CD4-positive, alpha-beta T cell (primary cell): ENCODE data around the gene INSRR. TPM values are rescaled to one million over a fixed set of nuclear protein-coding genes. Genes with fewer than 3 reads are reported as not detected.

ENCODE experiments used
- ATAC-seq: fragments of 200-7000 bp; cut with Tn5 transposase; one replicate; pipeline ENCODE4 v1.10.0; 2022; ENCODE audit warnings: mild to moderate bottlenecking; ENCODE audit not compliant: poor library complexity
- CTCF ChIA-PET: fragments of 350-600 bp; sonication (Branson Sonifier 250); formaldehyde crosslinking; loops from one replicate; lab custom pipeline; 2021; ENCODE audit warnings: antibody characterized with exemption, inconsistent platforms; lab: Charles Lee
- POLR2A ChIA-PET: fragments of 350-600 bp; sonication (Branson Sonifier 250); formaldehyde crosslinking; loops from one replicate; lab custom pipeline; 2021; ENCODE audit warnings: antibody characterized with exemption, inconsistent platforms; lab: Charles Lee
- DNase-seq, 14 experiments: peaks; one replicate each; pipeline ENCODE4 v3.0.0-alpha.2; 2013 to 2020; ENCODE audit warnings: mixed read lengths in 2 of 14
- H3K27ac ChIP-seq, 2 donors: one replicate each; pipeline versions ENCODE4 v1.5.1 to v1.7.0; 2013; ENCODE audit warnings: low read length in 2 of 2, low read depth in 1 of 2, mild to moderate bottlenecking in 1 of 2
- H3K27me3 ChIP-seq, 2 experiments: 1 replicate in 1 of 2; 2 replicates in 1 of 2; pipeline versions ENCODE4 v1.6.1 to v1.7.0; 2013; ENCODE audit warnings: low read length in 2 of 2, control low read depth in 1 of 2, mild to moderate bottlenecking in 1 of 2, moderate library complexity in 1 of 2; ENCODE audit not compliant: insufficient read depth in 2 of 2, control insufficient read depth in 1 of 2
- H3K36me3 ChIP-seq: one replicate; pipeline ENCODE4 v1.6.1; 2013; ENCODE audit warnings: low read length, control low read depth; ENCODE audit not compliant: insufficient read depth
- H3K4me1 ChIP-seq: one replicate; pipeline ENCODE4 v1.6.1; 2013; ENCODE audit warnings: low read length, control low read depth; ENCODE audit not compliant: insufficient read depth
- H3K4me3 ChIP-seq: one replicate; pipeline ENCODE4 v1.5.1; 2013; ENCODE audit warnings: mild to moderate bottlenecking, low read length, moderate library complexity
- H3K9me3 ChIP-seq, 2 experiments: 1 replicate in 1 of 2; 2 replicates in 1 of 2; pipeline versions ENCODE4 v1.6.1 to v1.7.0; 2013; ENCODE audit warnings: low read length in 2 of 2, mild to moderate bottlenecking in 2 of 2, control low read depth in 1 of 2, moderate library complexity in 1 of 2; ENCODE audit not compliant: control insufficient read depth in 1 of 2, insufficient read depth in 1 of 2
- H3K27ac Mint-ChIP-seq: one replicate; pipeline ENCODE4 v1.8.0; 2020; ENCODE audit warnings: mixed read lengths
- H3K27me3 Mint-ChIP-seq: one replicate; pipeline ENCODE4 v1.8.0; 2021; ENCODE audit warnings: mixed read lengths
- H3K36me3 Mint-ChIP-seq: one replicate; pipeline ENCODE4 v1.8.0; 2021; ENCODE audit warnings: low read depth, mixed read lengths
- H3K4me1 Mint-ChIP-seq: one replicate; pipeline ENCODE4 v1.8.0; 2021; ENCODE audit warnings: low read depth, mixed read lengths
- H3K4me3 Mint-ChIP-seq: one replicate; pipeline ENCODE4 v1.8.0; 2020; ENCODE audit warnings: mild to moderate bottlenecking, mixed read lengths
- H3K9me3 Mint-ChIP-seq: one replicate; pipeline ENCODE4 v1.8.0; 2020; ENCODE audit warnings: mixed read lengths
- CTCF ChIP-seq: fragments of 200-600 bp; IDR thresholded peaks from one replicate; pipeline ENCODE4 v1.8.0; 2022; ENCODE audit warnings: antibody characterized with exemption, mild to moderate bottlenecking
- intact Hi-C, 2 experiments: fragments of 100-400 bp; cut with DNase I in 1 of 2; cut with micrococcal nuclease in 1 of 2; formaldehyde crosslinking; loops; one replicate each; pipeline versions ENCODE4 v1.15.1 to v1.9.0; 2023 to 2025; cut with DNase I, micrococcal nuclease
- total RNA-seq, 174 experiments: library from RNA in 2 of 174; stranded (reverse) in 2 of 174; gene quantifications; one replicate each; pipeline ENCODE4 v1.2.3 and lab custom pipeline; 2021 to 2026

The INSRR gene
- total RNA-seq, 2 experiments from 2014 or later, result not detected

GRCh38 chr1:156815961-156816422 lies 42.9 kb downstream of the INSRR start:
- Histone ChIP-seq H3K9me3 (no peaks in the 10 kb centered on the region), H3K27ac (peak overlapping the region; percentile 97 to 99), H3K4me3 (peak overlapping the region; percentile 73), H3K4me1 (peaks cover 70% of the 10 kb centered on the region), H3K27me3 (no peaks in the 10 kb centered on the region), H3K36me3 (peaks cover 31% of the 10 kb centered on the region)
- Mint-ChIP-seq H3K36me3 (peaks cover 28% of the 10 kb centered on the region), H3K9me3 (no peaks in the 10 kb centered on the region), H3K27me3 (peaks cover 6% of the 10 kb centered on the region), H3K4me3 (peak overlapping the region; percentile 83), H3K4me1 (peaks cover 56% of the 10 kb centered on the region), H3K27ac (peak overlapping the region; percentile 98)
- ATAC-seq (no peak), DNase-seq (peak in 4 of 14 experiments; percentile 24 to 59 (median 47))
- ChIA-PET CTCF (interaction anchor here (1.8 to 2.1 kb wide), 2 partner anchors 23 to 44 kb away, joined by 8 to 11 read pairs; no protein-coding TSS in a partner anchor), POLR2A (interaction anchor here (0.7 to 2.2 kb wide), 8 partner anchors 10 to 90 kb away, joined by 3 to 16 read pairs (median 4); partner anchors contain the start of genes METTL25B, NTRK1 and PRCC)
- no peak for TF ChIP-seq CTCF
- intact Hi-C loops, result loop anchor here (2.0 to 10.0 kb wide), 3 partner anchors 45 to 319 kb away; partner anchors contain the start of genes ETV3 (in 1 of the 2) and NTRK1 (in 1 of the 2)

GRCh38 chr1:156815307-156815826 lies 43.5 kb downstream of the INSRR start:
- ChIA-PET POLR2A (interaction anchor here (0.9 to 1.0 kb wide), 2 partner anchors 9 to 17 kb away, joined by 3 to 4 read pairs; no protein-coding TSS in a partner anchor), CTCF (interaction anchor here (1.8 kb wide), 1 partner anchor 44 kb away, joined by 8 read pairs; no protein-coding TSS in a partner anchor)
- H3K27me3 ChIP-seq, result no peaks in the 10 kb centered on the region
- Mint-ChIP-seq H3K9me3 (no peaks in the 10 kb centered on the region), H3K36me3 (peaks cover 31% of the 10 kb centered on the region), H3K4me1 (peaks cover 58% of the 10 kb centered on the region), H3K27ac (peak overlapping the region; percentile 98), H3K27me3 (peaks cover 6% of the 10 kb centered on the region), H3K4me3 (peak overlapping the region; percentile 83)
- H3K4me1 ChIP-seq, result peaks cover 73% of the 10 kb centered on the region
- H3K9me3 ChIP-seq, result no peaks in the 10 kb centered on the region
- intact Hi-C loops, result loop anchor here (2.0 to 10.0 kb wide), 2 partner anchors 83 to 319 kb away; partner anchors contain the start of gene ETV3 (in 1 of the 2)
- DNase-seq, result peak in 1 of 14 experiments; percentile 34
- no peak for TF ChIP-seq CTCF
- H3K27ac ChIP-seq, result peak overlapping the region; percentile 97 to 99
- peak overlapping the region; percentile 73 for H3K4me3 ChIP-seq
- ATAC-seq, result no peak
- peaks cover 35% of the 10 kb centered on the region for H3K36me3 ChIP-seq

GRCh38 chr1:156814571-156815260 lies 44.2 kb downstream of the INSRR start:
- peak overlapping the region; percentile 73 for H3K4me3 ChIP-seq
- intact Hi-C loops, result loop anchor here (2.0 to 10.0 kb wide), 4 partner anchors 33 to 320 kb away; partner anchors contain the start of gene ETV3 (in 1 of the 2)
- H3K9me3 ChIP-seq, result no peaks in the 10 kb centered on the region
- Mint-ChIP-seq H3K4me1 (peaks cover 58% of the 10 kb centered on the region), H3K27me3 (peaks cover 6% of the 10 kb centered on the region), H3K27ac (peak overlapping the region; percentile 98), H3K9me3 (no peaks in the 10 kb centered on the region), H3K4me3 (peak overlapping the region; percentile 83), H3K36me3 (peaks cover 32% of the 10 kb centered on the region)
- POLR2A ChIA-PET, result interaction anchor here (0.9 to 1.6 kb wide), 2 partner anchors 8 to 63 kb away, joined by 4 read pairs; partner anchors contain the start of gene HDGF
- H3K27me3 ChIP-seq, result no peaks in the 10 kb centered on the region
- H3K36me3 ChIP-seq, result peaks cover 38% of the 10 kb centered on the region
- peaks cover 73% of the 10 kb centered on the region for H3K4me1 ChIP-seq
- TF ChIP-seq CTCF, result no peak
- H3K27ac ChIP-seq, result peak overlapping the region; percentile 97 to 99
- peak in 8 of 14 experiments; percentile 22 to 74 (median 54) for DNase-seq
- CTCF ChIA-PET, result interaction anchor here (0.6 to 2.9 kb wide), 10 partner anchors 8 to 48 kb away, joined by 3 to 27 read pairs (median 7); partner anchors contain the start of genes NTRK1 and PRCC
- ATAC-seq, result no peak
